ENCODE data around the gene BCL6B.
"Not testable (repeated sequence)": the region's sequence is repeated elsewhere in the genome, so short reads cannot be mapped to it uniquely, and the experiment has no call there.

Gene BCL6B

DNA sequence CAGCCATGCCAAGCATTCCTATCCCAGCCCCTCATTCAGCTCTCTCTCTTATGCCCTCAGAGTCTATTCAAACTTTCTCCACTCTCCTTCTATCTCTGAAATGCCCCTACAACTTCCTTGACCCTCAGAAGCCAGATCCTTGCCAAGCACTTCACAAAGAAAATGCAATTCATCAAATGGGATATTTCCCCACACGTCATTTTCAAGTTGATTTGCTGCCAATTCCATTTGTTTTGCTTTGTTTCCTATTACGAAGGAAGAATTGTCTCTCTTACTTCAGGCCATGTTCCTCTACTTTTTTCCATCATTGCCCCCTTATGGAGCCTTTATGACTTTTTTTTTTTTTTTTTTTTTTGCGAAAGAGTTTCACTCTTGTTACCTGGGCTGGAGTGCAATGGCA lies 36.2 kb upstream of the BCL6B start:
- TF ChIP-seq, protein P1, sequence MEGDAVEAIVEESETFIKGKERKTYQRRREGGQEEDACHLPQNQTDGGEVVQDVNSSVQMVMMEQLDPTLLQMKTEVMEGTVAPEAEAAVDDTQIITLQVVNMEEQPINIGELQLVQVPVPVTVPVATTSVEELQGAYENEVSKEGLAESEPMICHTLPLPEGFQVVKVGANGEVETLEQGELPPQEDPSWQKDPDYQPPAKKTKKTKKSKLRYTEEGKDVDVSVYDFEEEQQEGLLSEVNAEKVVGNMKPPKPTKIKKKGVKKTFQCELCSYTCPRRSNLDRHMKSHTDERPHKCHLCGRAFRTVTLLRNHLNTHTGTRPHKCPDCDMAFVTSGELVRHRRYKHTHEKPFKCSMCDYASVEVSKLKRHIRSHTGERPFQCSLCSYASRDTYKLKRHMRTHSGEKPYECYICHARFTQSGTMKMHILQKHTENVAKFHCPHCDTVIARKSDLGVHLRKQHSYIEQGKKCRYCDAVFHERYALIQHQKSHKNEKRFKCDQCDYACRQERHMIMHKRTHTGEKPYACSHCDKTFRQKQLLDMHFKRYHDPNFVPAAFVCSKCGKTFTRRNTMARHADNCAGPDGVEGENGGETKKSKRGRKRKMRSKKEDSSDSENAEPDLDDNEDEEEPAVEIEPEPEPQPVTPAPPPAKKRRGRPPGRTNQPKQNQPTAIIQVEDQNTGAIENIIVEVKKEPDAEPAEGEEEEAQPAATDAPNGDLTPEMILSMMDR (IDR thresholded peaks at IDR 0.05; ENCODE audit: low read length) = no peak
- no peak for TF ChIP-seq EZH2 (IDR thresholded peaks at IDR 0.05; ENCODE audit: borderline replicate concordance, low read length)
- no peaks in the 10 kb centered on the region for H3K27me3 ChIP-seq (ENCODE audit: insufficient read depth, low read length)
- no peaks in the 10 kb centered on the region for H3F3A ChIP-seq (ENCODE audit: insufficient read depth, low read length)
- H3K4me1 ChIP-seq (ENCODE audit: insufficient read depth, low read length, severe bottlenecking) = no peaks in the 10 kb centered on the region
- H2AFZ ChIP-seq (ENCODE audit: low read length) = no peak overlapping the region
- no peak overlapping the region for H3K9ac ChIP-seq (ENCODE audit: low read length)
- H3K27ac ChIP-seq (ENCODE audit: low read depth, low read length, poor library complexity, severe bottlenecking) = no peak overlapping the region
- H3K9me3 ChIP-seq (ENCODE audit: low read length) = no peaks in the 10 kb centered on the region
- H4K20me1 ChIP-seq (ENCODE audit: insufficient read depth, low read length) = no peaks in the 10 kb centered on the region
- H3K4me3 ChIP-seq (ENCODE audit: low read depth, low read length, poor library complexity, severe bottlenecking) = no peak overlapping the region
- no peaks in the 10 kb centered on the region for H3K36me3 ChIP-seq (ENCODE audit: insufficient read depth, low read length)
- no peaks in the 10 kb centered on the region for H3K9me2 ChIP-seq (ENCODE audit: low read depth, low read length)
- H3K4me2 ChIP-seq (ENCODE audit: low read length) = no peak overlapping the region
- no peaks in the 10 kb centered on the region for H3K79me2 ChIP-seq (ENCODE audit: insufficient read depth, low read length)

DNA sequence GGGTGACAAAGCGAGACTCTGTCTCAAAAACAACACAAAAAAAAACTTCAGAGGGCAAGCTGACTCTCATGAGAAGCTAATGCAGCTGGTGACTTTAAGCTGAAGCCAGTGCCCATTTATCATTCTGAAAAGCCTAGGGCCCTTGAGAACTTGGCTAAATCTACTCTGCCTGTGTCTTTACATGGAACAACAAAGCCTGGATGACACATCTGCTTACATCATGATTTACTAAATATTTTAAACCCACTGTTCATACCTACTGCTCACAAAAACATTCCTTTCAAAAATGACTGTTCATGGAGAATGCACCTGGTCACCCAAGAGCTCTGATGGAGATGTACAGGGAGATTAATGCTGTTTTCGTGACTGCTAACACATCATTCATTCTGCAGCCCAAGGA lies 33.1 kb upstream of the BCL6B start:
- Histone ChIP-seq H3F3A (ENCODE audit: insufficient read depth, low read length) (no peaks in the 10 kb centered on the region), H2AFZ (ENCODE audit: low read length) (no peak overlapping the region), H3K4me3 (ENCODE audit: low read depth, low read length, poor library complexity, severe bottlenecking) (no peak overlapping the region), H4K20me1 (ENCODE audit: insufficient read depth, low read length) (no peaks in the 10 kb centered on the region), H3K27me3 (ENCODE audit: insufficient read depth, low read length) (no peaks in the 10 kb centered on the region), H3K79me2 (ENCODE audit: insufficient read depth, low read length) (no peaks in the 10 kb centered on the region), H3K4me2 (ENCODE audit: low read length) (no peak overlapping the region), H3K9me3 (ENCODE audit: low read length) (no peaks in the 10 kb centered on the region), H3K36me3 (ENCODE audit: insufficient read depth, low read length) (no peaks in the 10 kb centered on the region), H3K9me2 (ENCODE audit: low read depth, low read length) (no peaks in the 10 kb centered on the region), H3K9ac (ENCODE audit: low read length) (no peak overlapping the region), H3K4me1 (ENCODE audit: insufficient read depth, low read length, severe bottlenecking) (no peaks in the 10 kb centered on the region), H3K27ac (ENCODE audit: low read depth, low read length, poor library complexity, severe bottlenecking) (no peak overlapping the region)
- TF ChIP-seq, protein P1 (IDR thresholded peaks at IDR 0.05; ENCODE audit: low read length) = no peak
- TF ChIP-seq EZH2 (IDR thresholded peaks at IDR 0.05; ENCODE audit: borderline replicate concordance, low read length) = no peak

DNA sequence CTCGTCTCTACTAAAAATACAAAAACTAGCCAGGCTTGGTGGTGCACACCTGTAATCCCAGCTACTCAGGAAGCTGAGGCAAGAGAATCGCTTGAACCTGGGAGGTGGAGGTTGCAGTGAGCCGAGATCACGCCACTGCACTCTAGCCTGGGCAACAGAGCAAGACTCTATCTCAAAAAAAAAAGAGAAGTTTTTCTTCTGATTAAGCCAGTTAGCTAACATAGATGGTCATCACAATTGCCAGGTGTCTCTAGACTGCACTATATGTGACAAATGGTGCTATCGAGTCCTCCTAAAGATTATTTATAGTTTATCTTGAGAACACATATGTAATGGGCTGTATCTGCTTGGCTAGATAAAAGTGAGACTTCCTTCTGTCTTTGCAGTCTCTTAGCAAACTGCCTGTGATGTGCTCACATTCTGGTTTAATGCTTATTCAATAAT lies 29.2 kb upstream of the BCL6B start:
- H3K9me3 ChIP-seq (ENCODE audit: low read length); H3K27ac ChIP-seq (ENCODE audit: low read depth, low read length, poor library complexity, severe bottlenecking); H3K36me3 ChIP-seq (ENCODE audit: insufficient read depth, low read length); H3K9me2 ChIP-seq (ENCODE audit: low read depth, low read length); H3K4me1 ChIP-seq (ENCODE audit: insufficient read depth, low read length, severe bottlenecking); H3K4me3 ChIP-seq (ENCODE audit: low read depth, low read length, poor library complexity, severe bottlenecking); H3F3A ChIP-seq (ENCODE audit: insufficient read depth, low read length); H2AFZ ChIP-seq (ENCODE audit: low read length); H3K4me2 ChIP-seq (ENCODE audit: low read length); H4K20me1 ChIP-seq (ENCODE audit: insufficient read depth, low read length); H3K27me3 ChIP-seq (ENCODE audit: insufficient read depth, low read length); H3K79me2 ChIP-seq (ENCODE audit: insufficient read depth, low read length); H3K9ac ChIP-seq (ENCODE audit: low read length): not testable (repeated sequence)

DNA sequence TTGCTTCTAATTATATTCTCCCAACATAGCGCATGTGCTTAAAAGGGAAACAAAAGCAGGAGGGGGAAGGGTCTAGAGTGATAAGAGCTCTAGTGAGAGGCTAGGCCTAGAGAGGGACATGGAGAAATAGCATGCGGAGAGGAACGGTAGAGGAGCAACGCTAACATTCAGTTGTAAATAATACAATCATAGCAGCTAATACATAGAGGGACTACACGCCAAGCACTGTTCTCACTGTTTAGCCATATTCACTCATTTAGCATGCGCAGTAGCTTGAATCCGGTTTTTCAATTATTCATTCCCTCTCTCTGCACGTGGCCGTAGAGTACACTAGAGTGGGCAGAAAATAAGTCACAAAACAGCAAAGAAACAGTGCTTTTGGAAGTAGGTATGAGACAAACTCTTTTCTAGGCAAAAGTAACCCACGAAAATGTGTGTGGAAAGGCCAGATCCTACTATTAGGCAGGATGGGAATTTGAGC lies 28.7 kb upstream of the BCL6B start:
- TF ChIP-seq, protein P1 (IDR thresholded peaks at IDR 0.05; ENCODE audit: low read length) = no peak
- TF ChIP-seq EZH2 (IDR thresholded peaks at IDR 0.05; ENCODE audit: borderline replicate concordance, low read length) = no peak
- peaks cover 6% of the 10 kb centered on the region; the same call in 1 of the 2 replicates for H3K36me3 ChIP-seq (ENCODE audit: insufficient read depth, low read length)
- no peaks in the 10 kb centered on the region for H3K27me3 ChIP-seq (ENCODE audit: insufficient read depth, low read length)
- H3K27ac ChIP-seq (ENCODE audit: low read depth, low read length, poor library complexity, severe bottlenecking) = no peak overlapping the region
- no peak overlapping the region for H3K4me2 ChIP-seq (ENCODE audit: low read length)
- H3K9me3 ChIP-seq (ENCODE audit: low read length) = no peaks in the 10 kb centered on the region
- H3K4me3 ChIP-seq (ENCODE audit: low read depth, low read length, poor library complexity, severe bottlenecking) = no peak overlapping the region
- no peaks in the 10 kb centered on the region for H4K20me1 ChIP-seq (ENCODE audit: insufficient read depth, low read length)
- H3F3A ChIP-seq (ENCODE audit: insufficient read depth, low read length) = no peaks in the 10 kb centered on the region
- no peak overlapping the region for H3K9ac ChIP-seq (ENCODE audit: low read length)
- no peak overlapping the region for H2AFZ ChIP-seq (ENCODE audit: low read length)
- H3K79me2 ChIP-seq (ENCODE audit: insufficient read depth, low read length) = no peaks in the 10 kb centered on the region
- no peaks in the 10 kb centered on the region for H3K9me2 ChIP-seq (ENCODE audit: low read depth, low read length)
- H3K4me1 ChIP-seq (ENCODE audit: insufficient read depth, low read length, severe bottlenecking) = no peaks in the 10 kb centered on the region

All from OCI-LY1 (cell line).